GM19455 (cell line): Measurements from ENCODE around the gene PRR30.
"Not testable (repeated sequence)": the region's sequence is repeated elsewhere in the genome, so short reads cannot be mapped to it uniquely, and the experiment has no call there.

Experiments used
- ATAC-seq: cut with Tn5 transposase; IDR thresholded peaks from one replicate; pipeline ENCODE4 v1.9.1; 2021; ENCODE audit not compliant: unreplicated experiment

PRR30 gene

DNA sequence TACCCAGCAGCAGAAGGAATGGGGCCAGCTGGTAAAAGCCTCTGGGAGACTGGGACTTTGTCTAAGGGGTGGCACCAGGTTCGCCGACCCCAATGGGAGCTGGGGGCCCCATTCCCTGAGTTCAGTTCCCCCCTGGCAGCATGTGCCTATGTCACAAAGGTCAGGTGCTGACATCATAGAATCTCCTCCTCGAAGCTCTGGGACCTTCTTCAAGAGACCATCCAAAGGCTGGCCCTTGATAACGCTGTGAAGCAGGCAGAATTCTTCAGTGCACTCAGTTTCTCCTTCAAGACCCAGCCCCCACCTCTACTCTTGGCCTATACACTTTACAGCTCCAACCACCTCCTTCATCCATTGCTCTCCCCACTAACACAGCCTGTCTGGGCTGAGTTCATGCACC, at the start of gene PRR30:
Gene PRR30, minus strand, starts transcription at position 101 of the 400 bp plus-strand sequence. CDS start 1,081 bp downstream, outside the sequence.
- ATAC-seq: no peak

DNA sequence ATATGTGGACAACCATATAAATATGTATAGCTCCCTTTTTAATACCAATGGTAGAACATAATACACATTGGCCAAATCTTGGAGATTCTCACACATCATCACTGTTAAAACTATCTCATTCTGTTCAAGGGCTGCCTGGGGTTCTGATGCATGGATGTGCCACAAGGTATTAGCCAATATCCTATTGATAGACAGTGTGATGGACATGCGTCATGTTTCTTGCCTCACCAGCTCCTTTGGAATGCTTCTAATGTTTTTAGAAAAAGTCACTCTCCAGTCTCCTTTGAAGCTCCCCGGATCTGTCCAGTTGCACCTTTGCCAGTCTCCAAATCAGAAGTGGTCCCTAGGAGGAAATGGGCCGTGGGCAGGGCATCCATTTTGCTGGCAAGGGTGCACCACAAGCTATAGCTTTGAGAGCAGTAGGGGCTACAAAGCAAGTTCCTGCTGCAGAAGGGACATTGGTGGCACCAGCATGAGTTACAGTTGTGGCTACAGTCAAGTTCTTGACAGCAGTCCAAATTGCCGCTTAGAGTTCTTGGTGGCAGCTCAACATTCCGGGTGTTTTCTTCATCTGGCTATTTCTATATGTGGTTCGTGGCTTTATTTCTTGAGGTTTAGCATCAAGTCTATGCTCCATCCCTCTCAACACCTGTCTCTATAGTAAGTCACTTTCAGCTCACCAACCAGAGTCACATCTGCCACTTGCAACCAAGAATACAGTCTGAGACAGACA, 47.6 kb upstream of the PRR30 start:
- no peak for ATAC-seq

DNA sequence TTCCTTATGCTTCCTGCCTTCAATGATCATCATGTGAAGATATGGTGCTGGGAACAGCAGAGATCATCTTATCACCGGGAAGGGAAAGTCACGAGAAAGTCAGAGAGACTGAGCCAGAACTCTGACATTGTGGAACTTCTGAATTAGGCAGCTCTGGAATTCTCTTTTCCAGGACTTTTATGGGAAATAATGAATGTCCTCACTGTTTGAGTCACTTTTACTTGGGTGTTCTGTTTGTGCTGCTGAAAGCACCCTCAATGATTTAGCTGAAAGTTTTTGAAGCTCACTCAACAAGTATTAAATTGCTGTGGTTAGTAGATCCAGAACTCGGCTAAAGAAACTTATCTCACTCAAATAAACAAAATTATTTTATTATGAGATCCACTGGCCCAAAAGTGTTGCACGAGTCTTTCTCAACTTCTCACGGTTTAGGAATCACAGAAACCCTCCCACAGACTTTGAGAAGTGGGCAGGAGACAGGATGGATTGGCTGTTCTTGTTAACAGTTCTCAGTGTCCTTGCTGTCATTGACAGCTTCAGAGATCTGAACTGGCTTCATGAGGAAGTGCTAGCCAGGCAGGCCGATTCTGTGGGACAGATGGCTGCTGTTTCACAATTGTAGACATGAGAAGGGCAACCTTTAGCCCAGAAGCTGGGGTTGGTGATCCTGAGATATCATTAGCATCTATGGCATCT, 46.3 kb upstream of the PRR30 start:
- ATAC-seq: no peak

DNA sequence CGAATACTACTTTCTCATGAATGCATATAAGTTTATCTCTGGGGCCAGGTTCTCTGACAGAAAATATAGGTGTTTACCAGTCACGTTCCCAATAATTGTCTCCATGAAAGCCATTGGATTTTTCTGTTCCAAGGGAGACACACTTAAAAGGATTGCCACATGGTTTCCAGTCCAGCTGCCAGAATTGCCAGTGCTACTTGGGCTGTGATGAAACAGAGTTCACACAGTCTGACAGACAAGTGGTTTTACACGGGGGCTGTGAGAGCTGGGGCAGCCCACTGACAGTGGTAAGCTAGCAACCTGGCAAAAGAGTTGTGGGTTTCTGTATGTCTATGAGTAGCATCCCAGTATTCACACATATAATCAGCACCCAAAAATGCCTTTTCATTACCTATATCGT, 44.9 kb upstream of the PRR30 start:
- no peak for ATAC-seq

DNA sequence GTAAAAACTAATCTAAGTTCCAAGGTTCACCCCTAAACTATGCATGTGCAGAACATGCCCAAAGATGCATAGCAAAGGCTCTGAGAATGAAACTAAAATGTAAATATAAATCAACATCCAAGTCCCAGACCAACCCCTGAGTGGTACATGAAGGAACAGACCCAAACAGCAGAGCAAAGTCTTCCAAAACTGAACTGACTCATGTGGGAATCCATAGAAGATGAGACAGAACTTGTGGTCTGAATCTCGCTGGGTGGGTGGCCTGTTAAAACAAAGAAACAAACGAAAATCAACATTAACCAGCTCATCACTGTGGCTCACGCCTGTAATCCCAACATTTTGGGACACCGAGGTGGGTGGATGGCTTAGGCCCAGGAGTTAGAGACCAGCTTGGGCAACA, 43.1 kb upstream of the PRR30 start:
- no peak for ATAC-seq

DNA sequence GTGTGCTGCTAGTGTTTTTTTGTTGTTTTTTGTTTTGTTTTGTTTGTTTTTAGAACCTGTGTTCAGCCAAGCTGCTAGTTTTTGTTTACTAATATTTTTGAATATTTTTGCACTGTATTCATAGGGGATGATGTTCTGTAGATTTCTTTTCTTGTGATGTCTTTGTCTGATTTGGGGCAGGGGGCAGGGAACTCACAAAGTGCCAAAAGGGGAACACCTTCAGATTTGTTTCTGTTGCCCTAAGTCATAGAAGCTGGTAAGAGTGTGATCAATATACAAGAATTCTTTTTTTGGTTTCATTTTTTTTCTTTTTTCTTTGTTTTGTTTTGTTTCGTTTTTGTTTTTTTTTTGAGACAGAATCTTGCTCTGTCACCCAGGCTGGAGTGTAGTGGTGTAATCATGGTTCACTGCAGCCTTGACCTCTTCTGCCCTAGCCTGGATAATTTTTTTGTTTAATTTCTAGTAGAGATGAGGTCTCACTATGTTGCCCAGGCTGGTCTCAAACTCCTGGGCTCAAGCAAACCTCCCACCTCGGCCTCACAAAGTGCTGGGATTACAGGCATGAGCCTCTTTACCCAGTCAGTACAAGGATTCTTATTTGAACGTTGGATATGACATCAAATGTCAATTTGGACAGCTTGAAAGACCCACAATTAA, 40.3 kb upstream of the PRR30 start:
- no peak for ATAC-seq

DNA sequence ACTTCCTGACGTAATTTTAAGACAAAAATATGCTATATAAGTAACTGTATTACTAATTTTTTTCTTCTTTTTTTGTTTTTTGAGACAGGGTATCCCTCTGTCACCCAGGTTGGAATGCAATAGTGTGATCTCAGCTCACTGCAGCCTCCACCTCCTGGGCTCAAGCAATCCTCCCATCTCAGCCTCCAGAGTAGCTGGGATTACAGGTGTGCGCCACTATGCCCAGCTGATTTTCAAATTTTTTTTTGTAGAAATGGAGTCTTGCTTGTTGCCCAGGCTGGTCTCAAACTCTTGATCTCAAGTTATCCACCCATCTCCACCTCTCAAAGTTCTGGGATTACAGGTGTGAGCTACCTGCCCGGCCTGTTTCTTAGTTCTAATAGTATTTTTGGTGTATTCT, 39.3 kb upstream of the PRR30 start:
- no peak for ATAC-seq

DNA sequence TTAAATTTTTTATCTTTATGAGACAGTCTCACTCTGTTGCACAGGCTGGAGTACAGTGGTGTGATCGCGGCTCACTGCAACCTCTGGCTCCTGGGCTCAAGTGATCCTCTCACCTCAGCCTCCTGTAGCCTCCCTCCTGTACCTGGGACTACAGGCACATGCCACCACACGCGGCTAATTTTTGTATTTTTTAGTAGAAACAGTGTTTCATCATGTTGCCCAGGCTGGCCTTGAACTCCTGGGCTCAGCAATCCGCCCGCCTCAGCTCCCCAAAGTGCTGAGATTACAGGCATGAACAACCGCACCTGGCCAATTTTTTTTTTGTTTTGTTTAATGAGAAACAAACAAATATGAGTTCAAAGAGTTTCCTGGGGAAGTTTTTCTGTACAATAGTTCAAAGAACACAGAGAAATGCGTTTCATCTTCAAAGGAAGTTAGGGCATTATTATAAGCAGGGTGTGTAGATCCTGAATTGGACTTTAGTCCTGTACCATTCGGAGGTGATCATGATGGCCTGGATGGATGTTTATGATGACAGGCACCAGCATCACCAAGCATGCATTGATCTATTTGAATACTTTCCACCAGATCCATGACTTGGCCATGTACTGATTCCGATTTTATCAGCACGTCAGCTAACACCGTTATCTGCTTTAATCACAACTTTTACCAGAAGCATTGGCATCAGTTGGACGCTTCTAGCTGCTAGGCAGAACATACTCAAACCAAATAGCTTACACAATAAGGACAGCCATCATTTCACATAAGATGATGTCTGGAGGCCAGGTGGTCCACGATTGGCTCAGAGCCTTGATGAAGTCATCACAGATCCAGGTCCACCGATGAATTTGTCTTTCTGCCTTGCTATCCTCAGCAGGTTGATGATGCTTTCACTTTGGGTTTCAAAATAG, 38.5 kb upstream of the PRR30 start:
- no peak for ATAC-seq

DNA sequence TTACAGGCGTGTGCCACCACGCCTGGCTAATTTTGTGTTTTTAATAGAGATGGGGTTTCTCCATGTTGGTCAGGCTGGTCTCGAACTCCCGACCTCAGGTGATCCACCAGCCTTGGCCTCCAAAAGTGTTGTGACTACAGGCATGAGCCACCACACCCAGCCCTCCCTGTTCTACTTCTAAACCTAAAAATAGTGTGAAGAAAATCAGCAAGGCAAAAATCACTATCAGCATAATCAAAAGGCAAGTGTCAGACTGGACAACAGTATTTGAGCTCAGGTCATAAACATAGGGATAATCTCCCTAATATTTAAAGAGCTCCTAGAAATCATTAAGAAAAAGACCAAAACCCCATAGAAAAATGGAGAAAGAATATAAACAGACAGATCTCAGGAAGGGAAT, 36.6 kb upstream of the PRR30 start:
- ATAC-seq: not testable (repeated sequence)

DNA sequence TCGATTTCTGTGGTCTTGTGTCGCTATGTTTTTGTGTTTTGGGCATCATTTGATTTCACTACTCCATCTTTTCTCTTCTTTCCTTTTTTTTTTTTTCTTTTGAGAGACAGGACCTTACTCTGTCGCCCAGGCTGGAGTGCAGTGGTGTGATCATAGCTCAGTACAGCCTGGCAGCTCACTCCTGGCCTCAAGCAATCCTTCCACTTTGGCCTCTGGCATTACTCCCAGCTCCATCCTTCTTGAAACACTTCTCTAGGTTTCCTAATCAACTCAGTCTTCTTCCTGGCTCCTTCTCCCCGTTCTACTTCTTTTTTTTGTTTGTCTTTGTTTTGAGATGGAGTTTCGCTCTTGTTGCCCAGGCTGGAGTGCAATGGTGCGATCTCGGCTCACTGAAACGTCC, 36.1 kb upstream of the PRR30 start:
- no peak for ATAC-seq

DNA sequence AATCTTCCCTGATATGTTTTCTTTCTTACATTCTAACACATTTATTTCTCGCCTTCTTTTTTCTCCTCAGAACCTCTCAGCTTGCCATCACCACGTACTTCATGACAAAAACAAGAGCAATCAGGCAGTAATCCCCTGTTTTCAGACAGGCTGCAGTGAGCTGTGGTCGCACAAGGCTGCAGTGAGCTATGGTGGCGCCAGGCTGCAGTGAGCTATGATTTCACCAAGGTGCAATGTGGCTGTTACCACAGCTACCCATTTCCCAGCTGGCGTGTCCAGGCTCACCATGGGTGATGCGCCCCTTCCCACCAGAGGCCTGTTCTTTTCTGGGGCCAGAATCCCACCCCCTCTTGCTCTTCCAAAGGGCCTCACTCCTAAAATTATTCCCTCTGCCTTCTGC, 35.4 kb upstream of the PRR30 start:
- no peak for ATAC-seq

DNA sequence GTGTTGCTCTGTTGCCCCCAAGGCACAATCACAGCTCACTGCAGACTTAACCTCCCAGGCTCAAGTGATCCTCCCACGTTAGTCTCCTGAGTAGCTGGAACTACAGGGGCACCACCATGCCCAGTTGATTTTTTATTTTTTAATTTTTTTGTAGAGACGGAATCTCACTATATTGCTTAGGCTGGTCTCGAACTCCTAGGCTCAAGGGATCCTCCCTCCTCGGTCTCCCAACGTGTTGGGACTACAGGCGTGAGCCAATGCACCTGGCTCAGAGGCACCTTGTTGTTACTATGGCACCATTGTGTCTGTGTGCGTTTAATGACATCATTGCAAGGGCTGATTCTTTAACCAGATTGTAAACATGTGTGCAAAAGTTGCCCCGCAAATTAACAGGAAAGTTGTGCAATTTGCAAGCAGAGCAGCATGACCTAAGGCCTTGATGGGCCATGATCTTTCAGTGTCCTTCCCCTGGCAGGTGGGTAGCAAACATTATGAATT, 32.2 kb upstream of the PRR30 start:
- ATAC-seq: no peak

DNA sequence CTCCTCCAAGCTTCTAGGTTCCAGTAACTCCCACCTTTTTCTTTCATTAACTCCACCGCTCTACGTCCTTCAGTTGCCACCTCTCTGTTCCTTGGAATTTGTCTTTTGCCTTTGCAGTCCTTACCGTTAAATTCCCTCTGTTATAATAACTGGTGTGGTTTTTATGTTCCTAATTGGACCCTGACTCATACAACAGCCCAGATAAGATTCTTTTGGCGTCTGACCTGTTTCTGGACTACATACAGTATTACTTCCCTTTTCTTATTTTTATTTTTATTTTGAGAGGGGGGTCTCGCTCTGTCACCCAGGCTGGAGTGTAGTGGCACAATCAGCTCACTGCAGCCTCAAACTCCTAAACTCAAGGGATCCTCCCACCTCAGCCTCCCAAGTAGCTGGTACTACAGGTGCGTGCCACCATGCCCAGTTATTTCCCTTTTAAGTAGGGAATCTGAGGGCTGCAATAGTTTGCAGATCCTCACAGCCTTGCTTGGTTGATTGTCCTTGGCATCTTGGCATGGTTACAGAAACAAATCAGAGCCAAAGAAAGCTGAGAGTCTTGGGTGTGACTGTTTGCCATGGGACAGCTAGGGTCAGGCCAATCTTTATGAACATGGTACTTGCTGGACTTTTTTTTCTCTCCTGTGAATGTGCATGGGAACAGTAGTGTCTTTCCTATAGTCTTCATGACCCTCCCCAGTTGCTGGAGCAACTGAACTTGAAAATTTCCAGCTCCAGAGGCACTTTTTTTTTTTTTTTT, 31.5 kb upstream of the PRR30 start:
- no peak for ATAC-seq

DNA sequence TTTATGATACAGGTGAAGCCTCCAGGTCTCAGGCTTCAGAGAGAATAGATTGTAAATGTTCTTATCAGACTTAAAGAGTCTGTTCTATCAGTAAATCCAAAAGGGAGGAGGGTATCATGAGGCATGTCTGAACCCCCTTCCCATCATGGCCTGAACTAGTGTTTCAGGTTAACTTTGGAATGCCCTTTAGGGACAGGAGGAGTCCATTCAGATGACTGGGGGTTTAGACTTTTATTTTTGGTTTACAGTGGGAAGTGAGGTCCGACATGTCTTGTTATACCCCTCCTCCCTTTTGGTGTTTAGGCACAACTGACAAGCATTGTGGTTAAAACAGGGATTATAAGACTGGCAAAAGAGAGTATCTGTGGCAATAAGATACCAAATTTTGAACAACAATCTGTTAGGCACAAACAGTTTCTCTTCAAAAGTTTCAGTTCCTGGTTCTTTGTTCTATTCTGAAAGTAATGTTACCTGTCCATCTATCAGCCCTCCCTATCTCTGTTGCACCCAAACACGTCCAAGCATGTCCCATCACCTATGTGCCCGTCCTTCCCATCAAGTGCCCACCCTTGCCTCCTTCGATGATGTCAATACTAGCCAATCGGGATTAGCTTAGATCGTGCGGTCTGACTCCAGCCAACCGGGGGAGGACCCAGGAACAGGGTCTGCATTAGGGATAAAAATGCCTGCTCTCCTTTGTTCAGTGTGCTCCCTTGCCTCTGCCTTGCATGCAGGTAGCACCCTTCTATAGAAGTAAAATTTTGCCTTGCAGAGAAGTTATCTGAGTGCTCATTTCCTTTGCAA, 26.0 kb upstream of the PRR30 start:
- no peak for ATAC-seq

DNA sequence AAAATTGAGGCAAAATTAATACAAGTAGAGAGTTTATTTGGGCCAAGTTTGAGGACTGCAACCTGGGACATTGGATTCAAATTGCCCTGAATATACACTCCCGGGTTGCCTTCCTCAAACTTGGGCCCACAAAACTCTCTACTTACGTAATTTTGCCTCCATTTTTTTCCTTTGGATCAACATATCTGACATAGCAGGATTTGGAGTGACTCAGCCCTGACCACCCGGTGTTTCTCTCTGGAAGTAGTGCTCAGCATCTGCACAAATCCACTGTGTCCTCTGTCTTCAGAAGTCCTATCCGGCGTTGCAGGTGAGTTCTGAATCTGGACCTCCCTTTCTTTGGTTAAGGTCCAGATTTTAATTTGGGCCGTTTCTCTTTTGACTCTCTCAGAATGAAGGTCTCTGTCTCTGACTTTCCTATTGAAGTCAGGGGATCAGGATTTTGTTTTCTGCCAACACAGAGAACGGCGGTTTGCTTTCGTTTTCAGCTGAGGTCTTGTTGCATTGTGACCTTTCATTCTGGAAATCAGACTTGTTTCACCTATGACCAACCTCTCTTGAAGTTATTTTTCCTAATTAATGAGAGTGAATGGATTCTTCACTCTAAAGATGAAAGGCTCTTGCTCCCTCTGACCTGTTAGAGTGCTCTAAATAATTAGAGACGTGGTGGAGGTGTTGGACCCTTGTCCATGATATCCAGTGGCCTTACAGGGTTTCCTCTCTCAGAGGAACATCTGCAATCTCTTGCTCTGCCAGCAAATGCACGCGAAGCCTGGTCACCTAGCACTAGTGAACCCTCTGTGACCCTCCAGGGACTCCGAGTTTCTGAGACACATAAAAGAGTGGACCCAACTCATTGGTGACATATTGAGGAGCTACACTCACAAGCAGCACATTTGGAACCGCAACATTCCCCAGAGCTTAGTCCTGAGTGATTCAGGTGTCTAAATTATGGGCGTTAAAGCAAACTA, 23.2 kb upstream of the PRR30 start:
- no peak for ATAC-seq

DNA sequence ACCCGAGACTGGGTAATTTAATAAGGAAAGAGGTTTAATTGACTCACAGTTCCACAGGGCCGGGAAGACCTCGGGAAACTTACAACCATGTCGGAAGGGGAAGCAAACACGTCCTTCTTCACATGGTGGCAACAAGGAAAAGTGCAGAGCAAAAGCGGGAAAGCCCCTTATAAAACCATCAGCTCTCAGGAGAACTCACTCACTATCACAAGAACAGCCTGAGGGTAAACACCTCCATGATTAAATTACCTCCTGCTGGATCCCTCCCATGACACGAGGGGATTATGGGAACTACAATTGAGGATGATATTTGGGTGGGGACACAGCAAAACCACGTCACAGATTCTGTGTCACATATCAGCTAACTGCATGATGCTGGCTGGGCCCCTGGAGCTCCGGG, 21.0 kb upstream of the PRR30 start:
- ATAC-seq: no peak

DNA sequence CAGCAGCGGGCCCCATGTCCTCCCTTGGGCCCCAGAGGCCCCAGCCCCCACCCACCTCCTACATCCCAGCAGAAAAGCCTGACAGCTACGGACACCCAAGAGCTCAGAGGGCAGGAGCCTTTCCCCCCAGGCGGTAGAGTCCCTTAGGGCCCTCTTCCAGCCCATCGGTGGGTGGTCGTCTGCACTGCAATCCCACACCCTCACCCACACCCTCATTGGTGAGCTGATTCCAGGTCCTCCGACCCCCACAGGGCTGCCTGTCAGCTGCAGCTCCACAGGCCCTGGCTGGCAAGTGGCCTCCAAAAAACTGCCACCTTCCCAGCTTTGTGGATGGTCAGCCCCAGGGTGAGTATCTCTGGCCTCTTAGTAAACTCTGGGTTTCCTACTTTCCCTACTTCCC, 20.1 kb upstream of the PRR30 start:
- no peak for ATAC-seq

DNA sequence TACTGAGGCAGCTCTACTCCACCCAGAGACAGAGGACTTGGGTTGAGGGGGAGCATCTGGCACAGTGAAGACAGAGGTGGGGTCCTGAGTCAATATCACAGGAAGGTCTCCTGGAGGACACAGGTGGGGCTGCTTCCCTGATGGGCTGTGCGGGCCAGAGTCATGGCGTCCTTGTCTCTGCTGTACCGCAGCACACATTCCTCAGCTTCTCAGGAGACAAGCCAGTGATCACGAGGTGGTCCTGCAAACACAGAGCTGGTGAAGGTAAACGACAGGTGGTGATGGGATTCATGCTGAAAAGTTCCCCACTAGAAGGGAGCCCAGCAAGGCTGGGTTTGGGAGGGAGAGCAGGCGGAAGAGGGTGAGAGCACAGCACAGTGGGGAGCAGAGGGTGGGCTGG, 19.3 kb upstream of the PRR30 start:
- no peak for ATAC-seq
